Sigmoid colon (tissue), 7 donors: ENCODE measurements around the gene HMCN2. TPM values are rescaled to one million over a fixed set of nuclear protein-coding genes. Genes with fewer than 3 reads are reported as not detected.

Experiments
- DNase-seq: peaks from one replicate; pipeline ENCODE4 v3.0.0-alpha.2; 2019
- H3K27ac ChIP-seq, 4 donors: fragments of 200-600 bp; sonication (generic); one replicate each; pipeline ENCODE4 v1.5.1; 2016 to 2019; ENCODE audit warnings: mild to moderate bottlenecking in 1 of 4
- H3K27me3 ChIP-seq, 3 donors: fragments of 200-600 bp; sonication (generic); one replicate each; pipeline ENCODE4 v1.5.1; 2019; ENCODE audit warnings: mild to moderate bottlenecking in 1 of 3
- H3K36me3 ChIP-seq, 4 donors: fragments of 200-600 bp; sonication (generic); one replicate each; pipeline ENCODE4 v1.5.1; 2016 to 2019
- H3K4me1 ChIP-seq, 4 donors: fragments of 200-600 bp; sonication (generic); one replicate each; pipeline ENCODE4 v1.5.1; 2017 to 2019
- H3K4me3 ChIP-seq, 4 donors: fragments of 200-600 bp; sonication (generic); one replicate each; pipeline ENCODE4 v1.5.1; 2017 to 2019; ENCODE audit warnings: mild to moderate bottlenecking in 2 of 4, moderate library complexity in 1 of 4
- H3K9me3 ChIP-seq, 4 donors: fragments of 200-600 bp in 3 of 4; sonication (generic) in 3 of 4; one replicate each; pipeline versions ENCODE4 v1.5.1 to v1.6.1; 2013 to 2019
- CTCF ChIP-seq, 4 experiments: fragments of 450-650 bp in 3 of 4; fragments of 200-600 bp in 1 of 4; IDR thresholded peaks; one replicate each; pipeline ENCODE4 v1.5.1; 2016 to 2019; ENCODE audit warnings: antibody characterized with exemption in 4 of 4, mild to moderate bottlenecking in 3 of 4, moderate library complexity in 2 of 4
- EP300 ChIP-seq, 4 donors: sonication (generic); formaldehyde crosslinking; IDR thresholded peaks; one replicate each; pipeline ENCODE4 v1.6.1; 2017; ENCODE audit warnings: antibody characterized with exemption in 4 of 4
- POLR2A ChIP-seq, 2 donors: fragments of 450-650 bp; IDR thresholded peaks; one replicate each; pipeline ENCODE4 v1.6.1; 2016; ENCODE audit warnings: antibody characterized with exemption in 2 of 2, mild to moderate bottlenecking in 2 of 2, moderate library complexity in 2 of 2
- POLR2AphosphoS5 ChIP-seq, 4 donors: sonication (generic); formaldehyde crosslinking; IDR thresholded peaks; one replicate each; pipeline ENCODE4 v1.6.1; 2017; ENCODE audit warnings: antibody characterized with exemption in 4 of 4
- WGBS, 2 donors: extraction: QIAGEN DNeasy Blood & Tissue Kit; methylation state at CpG; one replicate each; pipeline ENCODE4 v1.1.7; 2013; 5-methylcytosine and 5-hydroxymethylcytosine counted together
- intact Hi-C: fragments of 100-400 bp; cut with DNase I; formaldehyde crosslinking; loops from one replicate; pipeline ENCODE4 v1.15.1; 2023
- polyA plus RNA-seq, 3 donors: library from polyadenylated mRNA; stranded (reverse); fragments of 200-250 nt; gene quantifications; one replicate each; pipeline ENCODE4 v1.2.3, GENCODE V29; 2013
- total RNA-seq, 4 donors: library from RNA; depleted of rRNA; stranded (reverse); fragments of >200 nt; gene quantifications; one replicate each; pipeline ENCODE4 v1.1.0, GENCODE V29; 2016
- donor health status: healthy with polysubstance abuse.
- donor health status: Bipolar disorder and iron deficiency.
- donor health status: healthy.

Gene HMCN2
- total and polyA plus RNA-seq, 7 donors, result 3.6 to 106 (median 13.2) TPM

- DNase-seq, result peak; percentile 61
- no peak overlapping the region for H3K4me3 ChIP-seq
- intact Hi-C loops, result loop anchor here (5.0 kb wide), 2 partner anchors 42 to 352 kb away; no protein-coding TSS in a partner anchor
- peaks cover 4 to 45% (median 16%) of the 10 kb centered on the region in 4 donors for H3K36me3 ChIP-seq
- no peaks in the 10 kb centered on the region for H3K9me3 ChIP-seq
- WGBS, 2 donors, result 89 to 94% methylated on average over 26 of the region's 26 CpGs
- no peaks in the 10 kb centered on the region for H3K27me3 ChIP-seq
- TF ChIP-seq CTCF (IDR thresholded peaks at IDR 0.05), result no peak
- no peak for TF ChIP-seq EP300 (IDR thresholded peaks at IDR 0.05)
- no peak for TF ChIP-seq POLR2AphosphoS5 (IDR thresholded peaks at IDR 0.05)
- TF ChIP-seq POLR2A (IDR thresholded peaks at IDR 0.05), result no peak
- peaks cover 0 to 41% (median 35%) of the 10 kb centered on the region in 4 donors for H3K4me1 ChIP-seq
- peak overlapping the region; percentile 75 to 92 (median 82) for H3K27ac ChIP-seq
Observed at GRCh38 chr9:130234340-130235260, 31.0 kb upstream of the HMCN2 start.

DNA sequence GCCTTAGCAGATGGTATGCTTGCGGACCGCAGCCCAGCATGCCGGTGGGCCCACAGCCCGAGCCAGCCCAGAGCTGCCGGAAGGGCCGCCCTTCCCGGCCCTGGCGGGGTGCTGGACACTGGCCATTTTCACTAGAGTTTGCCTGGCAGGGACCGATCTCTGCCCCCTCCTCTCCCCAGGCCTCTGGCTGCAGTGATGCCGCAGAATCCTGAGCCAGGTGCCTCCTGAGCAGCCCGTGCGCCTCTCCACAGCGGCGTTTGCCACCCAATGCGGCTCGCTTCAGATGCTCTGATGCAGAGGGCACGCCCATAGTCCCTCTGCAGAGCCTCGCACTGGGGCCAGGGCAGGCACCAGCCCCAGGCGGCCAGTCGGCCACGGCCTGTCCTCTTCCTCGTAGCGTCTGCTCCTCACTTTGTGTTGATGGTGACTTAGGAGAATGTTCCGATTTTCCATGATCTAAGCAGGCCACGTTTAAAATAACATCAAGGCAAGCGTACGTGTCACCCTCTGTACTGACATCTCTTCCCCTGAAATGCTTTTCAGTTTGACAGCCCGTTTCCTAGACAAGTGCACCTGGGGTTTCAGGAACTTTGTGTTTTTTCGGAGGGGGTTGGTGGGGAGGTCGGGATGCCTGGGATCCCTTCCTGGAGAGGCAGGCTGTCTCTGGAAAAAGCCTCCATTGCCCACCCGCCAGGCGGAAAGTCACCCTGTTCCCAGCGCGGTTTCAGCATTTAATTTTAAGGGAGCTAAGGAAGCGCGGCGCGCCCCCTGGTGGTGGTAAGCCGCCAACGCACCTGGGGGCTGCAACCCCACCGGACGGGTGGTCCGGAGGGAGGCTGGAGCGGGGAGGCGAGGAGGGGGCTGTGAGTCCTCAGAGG is 29.8 kb upstream of the HMCN2 start:
- peaks cover 3 to 33% (median 13%) of the 10 kb centered on the region in 4 donors for H3K36me3 ChIP-seq
- no peaks in the 10 kb centered on the region for H3K27me3 ChIP-seq
- H3K27ac ChIP-seq, result peak overlapping the region; percentile 75 to 92 (median 82)
- H3K9me3 ChIP-seq, result no peaks in the 10 kb centered on the region
- intact Hi-C loops, result loop anchor here (1.0 to 5.0 kb wide), 4 partner anchors 43 to 353 kb away; no protein-coding TSS in a partner anchor
- no peak overlapping the region for H3K4me3 ChIP-seq
- TF ChIP-seq CTCF (IDR thresholded peaks at IDR 0.05) (peak; percentile 97 to 100 (median 100)), POLR2AphosphoS5 (IDR thresholded peaks at IDR 0.05) (peak in 3 of 4 donors; percentile 27 to 60 (median 30)), POLR2A (IDR thresholded peaks at IDR 0.05) (no peak), EP300 (IDR thresholded peaks at IDR 0.05) (peak in 2 of 4 donors; percentile 47)
- WGBS, 2 donors, result 49 to 51% methylated on average over 45 of the region's 45 CpGs
- peaks cover 0 to 51% (median 43%) of the 10 kb centered on the region in 4 donors for H3K4me1 ChIP-seq
- DNase-seq, result peak; percentile 86

GRCh38 chr9:130236436-130236985 is 29.0 kb upstream of the HMCN2 start:
- 54 to 64% methylated on average over 10 of the region's 10 CpGs for WGBS, 2 donors
- peak in 1 of 4 experiments; percentile 30 for TF ChIP-seq CTCF (IDR thresholded peaks at IDR 0.05)
- no peak for TF ChIP-seq POLR2AphosphoS5 (IDR thresholded peaks at IDR 0.05)
- H3K36me3 ChIP-seq, result peaks cover 3 to 30% (median 13%) of the 10 kb centered on the region in 4 donors
- H3K4me3 ChIP-seq, result no peak overlapping the region
- peak; percentile 73 for DNase-seq
- no peaks in the 10 kb centered on the region for H3K27me3 ChIP-seq
- H3K9me3 ChIP-seq, result no peaks in the 10 kb centered on the region
- H3K27ac ChIP-seq, result peak overlapping the region; percentile 75 to 92 (median 82)
- intact Hi-C loops, result loop anchor here (1.0 to 5.0 kb wide), 4 partner anchors 44 to 354 kb away; no protein-coding TSS in a partner anchor
- peaks cover 0 to 55% (median 45%) of the 10 kb centered on the region in 4 donors for H3K4me1 ChIP-seq

- TF ChIP-seq POLR2AphosphoS5 (IDR thresholded peaks at IDR 0.05), result peak; percentile 9 to 57 (median 45)
- TF ChIP-seq CTCF (IDR thresholded peaks at IDR 0.05), result no peak
- H3K27me3 ChIP-seq, result no peaks in the 10 kb centered on the region
- H3K9me3 ChIP-seq, result no peaks in the 10 kb centered on the region
- WGBS, 2 donors, result 70 to 74% methylated on average over 11 of the region's 11 CpGs
- peak; percentile 66 for DNase-seq
- intact Hi-C loops, result loop anchor here (5.0 kb wide), 2 partner anchors 45 to 355 kb away; no protein-coding TSS in a partner anchor
- peaks cover 0 to 55% (median 45%) of the 10 kb centered on the region in 4 donors for H3K4me1 ChIP-seq
- peak overlapping the region; percentile 75 to 92 (median 82) for H3K27ac ChIP-seq
- H3K36me3 ChIP-seq, result peaks cover 3 to 26% (median 13%) of the 10 kb centered on the region in 4 donors
- H3K4me3 ChIP-seq, result no peak overlapping the region
Observed at GRCh38 chr9:130237076-130237475, 28.5 kb upstream of the HMCN2 start.
